AML-193 (cell line): ENCODE data around the gene SPANXN1.
A peak's percentile ranks its signal among the peaks of the same experiment; 100 is the strongest.
"Not testable (repeated sequence)": the region's sequence is repeated elsewhere in the genome, so short reads cannot be mapped to it uniquely, and the experiment has no call there.

Experiments
- DNase-seq, 2 experiments: peaks; one replicate each; lab custom pipeline; 2025; lab: John Stamatoyannopoulos, UW

SPANXN1 gene, protein sequence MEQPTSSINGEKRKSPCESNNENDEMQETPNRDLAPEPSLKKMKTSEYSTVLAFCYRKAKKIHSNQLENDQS

DNA sequence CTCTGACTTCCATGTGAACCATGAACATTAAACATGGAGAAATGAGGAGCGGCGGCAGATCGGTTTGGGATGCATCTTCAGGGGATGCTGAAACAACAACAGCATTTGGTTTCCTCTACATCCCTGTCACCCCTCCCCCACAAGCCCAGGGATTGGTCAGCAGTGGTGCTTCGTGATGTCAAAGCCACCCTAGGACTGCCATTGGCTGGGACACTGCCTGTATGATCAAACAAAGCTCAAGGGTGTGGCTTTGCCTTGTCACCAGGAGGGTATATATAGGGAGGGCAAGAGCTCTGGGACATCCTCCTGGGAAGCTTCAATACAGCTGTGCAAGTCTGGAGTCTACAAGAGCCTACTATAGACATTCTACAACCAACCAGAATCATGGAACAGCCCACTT, at the start of gene SPANXN1:
Gene SPANXN1 (plus strand): TSS at position 301 of the 400 bp plus-strand sequence. CDS start 84 bp downstream, at position 385.
- not testable (repeated sequence) for DNase-seq

DNA sequence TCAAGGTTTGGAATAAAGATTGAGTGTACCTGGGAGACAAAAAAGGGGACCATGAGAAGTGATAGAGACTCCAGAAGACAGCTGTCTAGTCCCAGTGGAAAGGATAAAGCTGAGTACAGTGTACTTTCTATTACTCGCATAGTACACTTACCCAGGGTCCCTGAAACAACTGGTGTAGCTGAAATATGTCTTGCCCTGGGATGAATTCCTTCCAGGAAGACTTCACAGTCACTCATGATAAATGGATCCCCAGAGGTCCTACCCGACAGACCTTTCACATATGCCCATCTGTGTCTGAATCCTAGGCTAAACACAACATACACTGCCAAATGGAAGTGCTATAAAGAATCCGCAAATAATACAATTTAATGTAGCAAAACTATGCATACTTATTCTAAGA, 48.2 kb upstream of the SPANXN1 start:
- DNase-seq = no peak

DNA sequence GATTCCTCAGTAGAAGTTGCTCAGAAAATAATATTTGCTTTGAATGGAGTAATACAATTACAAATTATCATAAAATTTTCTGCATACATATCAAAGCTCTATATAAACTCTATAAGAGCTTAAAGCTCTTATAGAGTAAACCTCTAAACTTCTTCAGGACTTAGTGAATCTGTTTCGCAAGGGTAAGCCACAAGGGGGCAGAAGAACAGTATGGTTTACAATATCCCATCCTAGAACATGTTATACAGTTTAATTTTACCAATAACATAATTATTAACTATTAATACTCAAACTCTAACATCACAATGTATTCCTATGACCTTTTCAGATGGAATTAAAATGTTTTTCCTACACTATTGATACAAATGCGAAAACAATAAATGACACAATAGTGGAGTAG, 33.8 kb upstream of the SPANXN1 start:
- peak in 1 of 2 experiments; percentile 7 for DNase-seq

DNA sequence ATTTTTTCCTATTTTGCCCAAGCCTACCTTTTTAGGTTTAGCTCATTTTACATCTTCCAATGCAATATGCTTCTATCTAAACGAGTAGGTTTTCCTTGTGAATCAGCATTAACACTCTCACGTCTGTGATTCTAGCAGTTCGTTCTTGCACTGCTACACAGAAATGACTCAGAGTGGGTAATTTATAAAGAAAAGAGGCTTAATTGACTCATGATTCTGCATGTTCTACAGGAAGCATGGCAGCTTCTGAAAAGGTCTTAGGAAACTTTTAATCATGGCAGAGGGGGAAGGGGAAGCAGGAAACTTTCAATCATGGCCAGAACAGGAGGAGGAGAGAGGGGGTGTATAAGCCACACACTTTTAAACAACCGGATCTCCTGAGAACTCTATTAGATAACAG, 44.9 kb downstream of the SPANXN1 start:
- no peak for DNase-seq
